ENCODE measurements around the gene SYNGAP1. TPM values are rescaled to one million over a fixed set of nuclear protein-coding genes. Genes with fewer than 3 reads are reported as not detected.
"Not testable (repeated sequence)": the region's sequence is repeated elsewhere in the genome, so short reads cannot be mapped to it uniquely, and the experiment has no call there.

SYNGAP1 gene
- total RNA-seq, 1 experiment from 2014 or later = 1.1 TPM

- DNase-seq (ENCODE audit: low read depth) = no peak
Measured at GRCh38 chr6:33469661-33470060, 49.8 kb downstream of the SYNGAP1 start.

DNA sequence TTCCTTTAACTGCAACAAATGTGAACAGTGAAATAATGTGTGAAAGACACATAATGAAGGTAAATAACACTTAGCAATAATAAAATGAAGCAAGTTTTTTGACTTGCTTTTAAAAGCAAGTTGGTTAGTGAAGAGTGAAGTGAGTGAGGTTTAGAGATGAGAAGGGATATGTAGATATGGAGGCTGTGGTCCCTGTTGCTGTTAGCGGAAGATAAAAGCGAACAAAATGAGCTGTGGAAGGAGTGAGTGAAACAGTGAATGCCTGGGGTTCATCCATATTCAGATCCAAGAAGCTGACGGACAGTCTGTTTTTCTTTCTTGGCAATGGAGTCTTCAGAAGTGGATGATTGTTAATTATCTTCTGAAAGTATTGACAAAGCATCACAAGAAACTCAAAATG lies 58.0 kb downstream of the SYNGAP1 start:
- DNase-seq (ENCODE audit: low read depth) = no peak

DNA sequence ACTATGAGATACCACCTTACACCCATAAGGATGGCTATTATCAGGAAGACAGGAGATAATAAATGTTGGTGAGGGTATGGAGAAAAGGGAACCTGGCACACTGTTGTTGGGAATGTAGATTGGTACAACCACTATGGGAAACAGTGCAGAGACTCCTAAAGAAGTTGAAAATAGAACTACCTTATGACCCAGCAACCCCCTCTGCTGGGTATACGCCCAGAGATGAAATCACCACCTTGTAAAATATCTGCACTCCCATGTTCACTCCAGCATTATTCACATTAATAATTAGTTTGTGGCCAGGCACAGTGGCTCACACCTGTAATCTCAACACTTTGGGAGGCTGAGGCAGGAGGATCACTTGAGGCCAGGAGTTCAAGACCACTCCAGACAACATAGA lies 61.3 kb downstream of the SYNGAP1 start:
- DNase-seq (ENCODE audit: low read depth) = no peak

GRCh38 chr6:33482620-33483019 lies 62.8 kb downstream of the SYNGAP1 start:
- DNase-seq (ENCODE audit: low read depth) = not testable (repeated sequence)

- DNase-seq (ENCODE audit: low read depth) = no peak
Measured at GRCh38 chr6:33483678-33484077, 63.8 kb downstream of the SYNGAP1 start.

DNA sequence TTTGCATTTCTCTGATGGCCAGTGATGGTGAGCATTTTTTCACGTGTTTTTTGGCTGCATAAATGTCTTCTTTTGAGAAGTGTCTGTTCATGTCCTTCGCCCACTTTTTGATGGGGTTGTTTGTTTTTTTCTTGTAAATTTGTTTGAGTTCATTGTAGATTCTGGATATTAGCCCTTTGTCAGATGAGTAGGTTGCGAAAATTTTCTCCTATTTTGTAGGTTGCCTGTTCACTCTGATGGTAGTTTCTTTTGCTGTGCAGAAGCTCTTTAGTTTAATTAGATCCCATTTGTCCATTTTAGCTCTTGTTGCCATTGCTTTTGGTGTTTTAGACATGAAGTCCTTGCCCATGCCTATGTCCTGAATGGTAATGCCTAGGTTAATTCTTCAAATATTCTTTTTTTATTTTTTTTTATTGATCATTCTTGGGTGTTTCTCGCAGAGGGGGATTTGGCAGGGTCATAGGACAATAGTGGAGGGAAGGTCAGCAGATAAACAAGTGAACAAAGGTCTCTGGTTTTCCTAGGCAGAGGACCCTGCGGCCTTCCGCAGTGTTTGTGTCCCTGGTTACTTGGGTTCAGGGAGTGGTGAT lies 64.9 kb downstream of the SYNGAP1 start:
- DNase-seq (ENCODE audit: low read depth) = not testable (repeated sequence)

DNA sequence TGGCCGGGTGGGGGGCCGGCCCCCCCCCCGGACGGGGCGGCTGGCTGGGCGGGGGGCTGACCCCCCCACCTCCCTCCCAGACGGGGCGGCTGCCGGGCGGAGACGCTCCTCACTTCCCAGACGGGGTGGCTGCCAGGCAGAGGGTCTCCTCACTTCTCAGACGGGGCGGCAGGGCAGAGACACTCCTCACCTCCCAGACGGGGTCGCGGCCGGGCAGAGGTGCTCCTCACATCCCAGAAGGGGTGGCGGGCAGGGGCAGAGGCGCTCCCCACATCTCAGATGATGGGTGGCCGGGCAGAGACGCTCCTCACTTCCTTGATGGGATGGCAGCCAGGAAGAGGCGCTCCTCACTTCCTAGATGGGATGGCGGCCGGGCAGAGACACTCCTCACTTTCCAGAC lies 65.8 kb downstream of the SYNGAP1 start:
- not testable (repeated sequence) for DNase-seq (ENCODE audit: low read depth)

DNA sequence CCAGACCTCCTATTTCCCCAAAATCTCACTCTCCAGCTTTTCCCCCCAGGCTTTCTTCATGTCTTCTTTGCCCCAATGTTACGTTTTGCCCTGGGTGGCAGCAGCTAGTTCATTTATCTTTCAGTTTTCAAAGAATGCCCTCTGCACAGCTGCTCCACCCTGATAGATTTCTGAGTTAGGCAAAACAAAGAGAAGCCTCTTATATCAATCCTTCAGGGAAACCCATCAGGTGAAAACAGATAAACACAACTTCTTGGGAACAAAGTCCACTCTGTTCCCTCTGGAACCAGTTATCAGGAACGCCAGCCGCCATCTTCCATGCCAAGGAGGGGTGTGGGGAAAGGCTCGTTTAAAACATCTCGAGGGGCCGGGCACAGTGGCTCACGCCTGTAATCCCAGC lies 68.5 kb downstream of the SYNGAP1 start:
- DNase-seq (ENCODE audit: low read depth) = no peak

GRCh38 chr6:33490198-33490597 lies 70.3 kb downstream of the SYNGAP1 start:
- no peak for DNase-seq (ENCODE audit: low read depth)

DNA sequence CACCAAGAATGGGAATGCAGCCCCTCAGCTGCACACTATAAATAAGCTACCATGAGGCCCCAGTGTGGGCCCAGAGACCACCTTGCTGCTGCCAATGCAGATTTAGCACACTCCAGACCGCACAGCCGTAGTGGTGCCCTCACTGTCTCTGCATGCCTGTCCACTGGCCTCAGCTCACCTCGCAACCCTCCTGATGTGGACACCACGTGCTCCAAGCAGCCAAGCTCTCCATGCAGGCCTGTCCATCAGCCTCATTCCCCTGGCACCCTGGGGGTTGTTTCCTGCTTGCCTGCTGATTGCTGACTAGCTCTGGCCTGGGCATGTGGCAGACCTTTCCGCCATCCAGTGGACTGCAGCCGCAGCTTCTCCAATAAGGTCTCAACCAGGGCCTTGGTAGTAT lies 70.8 kb downstream of the SYNGAP1 start:
- no peak for DNase-seq (ENCODE audit: low read depth)

GRCh38 chr6:33492093-33492492 lies 72.2 kb downstream of the SYNGAP1 start:
- no peak for DNase-seq (ENCODE audit: low read depth)

GRCh38 chr6:33497157-33497556 lies 77.3 kb downstream of the SYNGAP1 start:
- no peak for DNase-seq (ENCODE audit: low read depth)

DNA sequence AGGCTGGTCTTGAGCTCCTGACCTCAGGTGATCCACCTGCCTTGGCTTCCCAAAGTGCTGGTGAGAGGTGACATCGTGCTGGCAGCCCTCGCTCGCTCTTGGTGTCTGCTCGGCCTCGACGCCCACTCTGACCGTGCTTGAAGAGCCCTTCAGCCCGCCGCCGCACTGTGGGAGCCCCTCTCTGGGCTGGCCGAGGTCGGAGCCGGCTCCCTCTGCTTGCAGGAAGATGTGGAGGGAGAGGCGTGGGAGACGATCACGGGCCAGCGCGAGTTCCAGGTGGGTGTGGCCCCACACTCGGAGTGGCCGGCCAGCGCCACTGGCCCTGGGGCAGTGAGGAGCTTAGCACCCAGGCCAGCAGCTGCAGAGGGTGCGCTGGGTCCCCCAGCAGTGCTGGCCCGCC lies 82.6 kb downstream of the SYNGAP1 start:
- no peak for DNase-seq (ENCODE audit: low read depth)

GRCh38 chr6:33504486-33504885 lies 84.6 kb downstream of the SYNGAP1 start:
- no peak for DNase-seq (ENCODE audit: low read depth)

Other genes with a start within 250 kb of the SYNGAP1 start
- 1.6 and 5.5 TPM in 2 replicates for gene COL11A2, start 227.6 kb upstream of the SYNGAP1 start, total RNA-seq (2014; rRNA removed; shearing (Covaris generic))
- gene RXRB, start 219.4 kb upstream of the SYNGAP1 start, total RNA-seq (2014; rRNA removed; shearing (Covaris generic)) = 21.4 and 27.3 TPM in 2 replicates
- 104 and 121 TPM in 2 replicates for gene SLC39A7, start 219.2 kb upstream of the SYNGAP1 start, total RNA-seq (2014; rRNA removed; shearing (Covaris generic))
- 3.3 and 8.2 TPM in 2 replicates for gene HSD17B8, start 215.4 kb upstream of the SYNGAP1 start, total RNA-seq (2014; rRNA removed; shearing (Covaris generic))
- 43.4 and 44.9 TPM in 2 replicates for gene RING1, start 211.6 kb upstream of the SYNGAP1 start, total RNA-seq (2014; rRNA removed; shearing (Covaris generic))
- 33.4 and 37.4 TPM in 2 replicates for gene VPS52, start 148.2 kb upstream of the SYNGAP1 start, total RNA-seq (2014; rRNA removed; shearing (Covaris generic))
- gene RPS18, start 148.0 kb upstream of the SYNGAP1 start, total RNA-seq (2014; rRNA removed; shearing (Covaris generic)) = 5,669 and 7,419 TPM in 2 replicates
- 0.40 and 1.9 TPM in 2 replicates for gene B3GALT4, start 142.9 kb upstream of the SYNGAP1 start, total RNA-seq (2014; rRNA removed; shearing (Covaris generic))
- gene WDR46, start 130.8 kb upstream of the SYNGAP1 start, total RNA-seq (2014; rRNA removed; shearing (Covaris generic)) = 286 and 362 TPM in 2 replicates
- gene PFDN6, start 130.5 kb upstream of the SYNGAP1 start, total RNA-seq (2014; rRNA removed; shearing (Covaris generic)) = 126 and 182 TPM in 2 replicates
- 16.7 and 19.2 TPM in 2 replicates for gene RGL2, start 121.1 kb upstream of the SYNGAP1 start, total RNA-seq (2014; rRNA removed; shearing (Covaris generic))
- gene TAPBP, start 106.0 kb upstream of the SYNGAP1 start, total RNA-seq (2014; rRNA removed; shearing (Covaris generic)) = 63.6 and 71.1 TPM in 2 replicates
- 4.9 and 11.2 TPM in 2 replicates for gene ZBTB22, start 102.3 kb upstream of the SYNGAP1 start, total RNA-seq (2014; rRNA removed; shearing (Covaris generic))
- gene DAXX, start 97.1 kb upstream of the SYNGAP1 start, total RNA-seq (2014; rRNA removed; shearing (Covaris generic)) = 77.0 and 83.4 TPM in 2 replicates
- 122 and 148 TPM in 2 replicates for gene KIFC1, start 28.2 kb upstream of the SYNGAP1 start, total RNA-seq (2014; rRNA removed; shearing (Covaris generic))
- 14.3 and 18.5 TPM in 2 replicates for gene PHF1, start 9.1 kb upstream of the SYNGAP1 start, total RNA-seq (2014; rRNA removed; shearing (Covaris generic))
- 208 and 223 TPM in 2 replicates for gene CUTA, start 2.0 kb upstream of the SYNGAP1 start, total RNA-seq (2014; rRNA removed; shearing (Covaris generic))
- 7.5 and 9.0 TPM in 2 replicates for gene ZBTB9, start 34.5 kb downstream of the SYNGAP1 start, total RNA-seq (2014; rRNA removed; shearing (Covaris generic))
- 13.1 and 18.8 TPM in 2 replicates for gene BAK1, start 160.2 kb downstream of the SYNGAP1 start, total RNA-seq (2014; rRNA removed; shearing (Covaris generic))
- 10.4 and 12.6 TPM in 2 replicates for gene ITPR3, start 201.3 kb downstream of the SYNGAP1 start, total RNA-seq (2014; rRNA removed; shearing (Covaris generic))

All from Daoy (cell line).